ENCODE measurements around the gene SLC7A9.

- TF ChIP-seq CTCF (optimal IDR thresholded peaks at IDR 0.05 in 1 of 3, IDR thresholded peaks at IDR 0.05 in 1 of 3, conservative IDR thresholded peaks at IDR 0.05 in 1 of 3; ENCODE audit: extremely low read depth in 1 of 3, insufficient read depth in 2 of 3, low read length in 3 of 3) (no peak), EZH2 (IDR thresholded peaks at IDR 0.05; ENCODE audit: low read length) (no peak)
Observed at GRCh38 chr19:32878988-32879387, 9.4 kb upstream of the SLC7A9 start.

Measured in keratinocyte (primary cell).